T1000 (cell line): ENCODE data around the gene GAL3ST2.
"Not testable (repeated sequence)": the region's sequence is repeated elsewhere in the genome, so short reads cannot be mapped to it uniquely, and the experiment has no call there.

ENCODE experiments used
- DNase-seq: peaks from one replicate; lab custom pipeline; 2025; ENCODE audit warnings: mixed read lengths; lab: John Stamatoyannopoulos, UW

Gene GAL3ST2

GRCh38 chr2:241809383-241810306, 33.0 kb downstream of the GAL3ST2 start:
- no peak for DNase-seq

DNA sequence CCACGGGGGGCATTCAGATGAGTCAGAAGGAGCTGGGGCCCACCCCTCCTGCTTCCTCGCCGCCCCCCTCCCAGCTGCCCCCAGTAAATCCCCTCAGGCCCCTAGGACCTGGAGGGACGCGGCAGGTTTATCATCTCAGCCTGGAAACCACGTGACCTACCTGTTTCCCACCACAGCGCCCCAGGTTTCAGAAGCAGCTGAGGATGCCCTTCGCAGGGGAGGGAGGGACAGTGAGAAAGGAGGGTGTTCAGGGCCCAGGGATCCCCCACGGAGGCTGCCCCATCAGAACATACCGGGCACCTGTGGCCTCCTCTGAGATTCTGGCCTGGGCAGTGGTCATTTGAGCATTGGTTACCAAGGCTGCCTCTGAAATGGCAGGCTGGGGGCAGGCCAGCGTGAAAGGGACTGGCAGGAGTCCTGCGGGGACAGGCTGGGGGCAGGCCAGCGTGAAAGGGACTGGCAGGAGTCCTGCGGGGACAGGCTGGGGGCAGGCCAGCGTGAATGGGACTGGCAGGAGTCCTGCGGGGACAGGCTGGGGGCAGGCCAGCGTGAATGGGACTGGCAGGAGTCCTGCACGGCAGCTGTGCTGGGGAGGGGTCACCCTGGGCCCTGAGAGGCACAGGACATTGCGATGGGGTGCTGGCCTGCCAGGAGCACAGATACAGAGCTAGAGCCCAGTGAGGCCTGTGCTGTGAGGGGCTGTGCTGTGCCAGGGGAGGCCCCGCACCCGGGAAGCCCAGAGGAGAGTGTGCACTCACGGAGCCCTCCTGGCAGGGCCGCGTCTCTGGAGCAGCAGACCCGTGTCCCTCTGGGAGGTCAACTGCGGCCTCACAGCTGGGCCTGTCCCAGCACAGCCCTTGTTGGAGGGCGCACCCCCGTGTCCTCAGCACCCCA, 33.9 kb downstream of the GAL3ST2 start:
- DNase-seq, result no peak

DNA sequence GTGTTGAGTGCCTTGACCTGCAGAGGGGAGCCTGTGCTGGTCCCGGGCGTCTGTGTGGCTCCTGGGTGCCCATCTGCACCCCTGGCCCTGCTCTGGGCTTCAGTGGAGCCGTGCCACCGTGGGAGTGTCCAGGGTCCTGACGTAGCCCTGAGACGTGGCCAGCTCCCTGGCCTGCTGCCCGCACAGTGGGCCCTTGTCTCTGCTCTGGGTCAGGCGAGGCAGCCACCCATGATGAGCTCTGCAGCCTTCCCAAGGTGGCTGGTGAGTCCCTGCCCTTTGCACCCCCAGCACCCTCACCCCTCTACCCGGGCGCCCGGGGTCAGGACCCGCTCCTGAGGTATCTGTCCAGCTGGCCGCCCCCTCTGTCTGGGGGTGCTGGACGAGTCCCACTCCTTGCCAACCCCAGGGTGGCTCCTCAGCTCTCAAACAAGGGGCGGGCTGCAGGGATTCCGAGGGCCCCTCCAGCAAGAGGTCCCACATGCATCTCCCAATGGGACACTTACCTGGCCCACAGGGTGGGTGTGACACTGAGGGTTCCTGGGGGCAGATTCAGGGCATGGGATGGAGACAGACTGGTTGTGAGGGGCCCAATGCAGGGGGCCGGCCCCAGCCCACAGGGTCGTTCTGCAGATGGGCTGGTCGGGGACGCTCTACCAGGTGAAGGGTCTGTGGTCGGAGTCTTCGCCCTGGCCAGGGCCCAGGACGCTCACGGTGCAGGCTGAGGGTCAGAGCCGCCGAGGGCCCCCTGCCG, 34.8 kb downstream of the GAL3ST2 start:
- DNase-seq, result no peak

GRCh38 chr2:241811952-241812729, 35.5 kb downstream of the GAL3ST2 start:
- no peak for DNase-seq

DNA sequence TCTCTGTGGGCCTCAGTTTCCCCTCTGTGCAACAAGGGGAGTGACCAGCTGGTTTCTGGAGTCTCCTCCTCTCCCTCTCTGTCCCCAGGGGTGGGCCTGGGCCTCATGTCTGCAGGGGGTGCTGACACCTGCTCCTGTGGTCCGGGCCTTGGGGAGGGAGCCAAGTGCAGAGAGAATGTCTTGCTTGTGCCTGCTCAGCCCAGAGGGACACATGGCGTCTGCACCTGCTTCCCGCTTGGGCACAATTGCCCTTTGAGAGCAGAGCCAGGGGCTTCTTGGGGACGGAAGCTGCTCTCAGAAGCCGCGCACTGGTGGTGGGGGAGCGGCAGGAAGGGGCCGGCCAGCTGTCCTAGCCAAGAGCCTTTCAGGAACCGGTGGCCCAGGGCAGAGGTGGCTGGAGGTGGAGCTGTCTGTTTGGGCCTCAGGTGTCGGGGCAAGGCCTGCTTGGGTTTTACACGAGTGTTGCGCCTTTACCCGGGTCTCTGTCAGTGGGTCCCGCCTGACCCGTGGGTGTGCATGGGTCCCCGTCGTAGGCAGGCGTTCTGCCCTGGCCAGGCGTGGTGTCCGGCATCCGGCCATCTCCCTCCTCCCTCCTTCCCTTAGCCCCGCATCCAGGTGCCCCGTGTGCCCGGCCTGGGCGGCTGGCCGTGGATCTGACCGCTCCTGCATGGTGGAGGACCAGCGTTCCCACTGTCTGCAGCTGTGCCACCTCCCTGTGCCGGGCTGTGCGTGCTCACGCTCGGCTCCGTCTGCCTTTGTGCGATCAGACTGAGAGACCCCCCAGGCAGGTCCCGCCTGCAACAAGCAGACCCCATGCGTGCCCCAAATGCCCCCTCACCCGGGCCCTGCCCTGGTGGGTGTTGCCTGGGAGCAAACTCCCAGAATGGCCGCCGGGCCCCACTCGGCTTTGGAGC, 36.4 kb downstream of the GAL3ST2 start:
- DNase-seq, result no peak

GRCh38 chr2:241813644-241814392, 37.2 kb downstream of the GAL3ST2 start:
- DNase-seq, result no peak

GRCh38 chr2:241814393-241814642, 37.7 kb downstream of the GAL3ST2 start:
- DNase-seq, result no peak

GRCh38 chr2:241814643-241815476, 38.2 kb downstream of the GAL3ST2 start:
- no peak for DNase-seq

DNA sequence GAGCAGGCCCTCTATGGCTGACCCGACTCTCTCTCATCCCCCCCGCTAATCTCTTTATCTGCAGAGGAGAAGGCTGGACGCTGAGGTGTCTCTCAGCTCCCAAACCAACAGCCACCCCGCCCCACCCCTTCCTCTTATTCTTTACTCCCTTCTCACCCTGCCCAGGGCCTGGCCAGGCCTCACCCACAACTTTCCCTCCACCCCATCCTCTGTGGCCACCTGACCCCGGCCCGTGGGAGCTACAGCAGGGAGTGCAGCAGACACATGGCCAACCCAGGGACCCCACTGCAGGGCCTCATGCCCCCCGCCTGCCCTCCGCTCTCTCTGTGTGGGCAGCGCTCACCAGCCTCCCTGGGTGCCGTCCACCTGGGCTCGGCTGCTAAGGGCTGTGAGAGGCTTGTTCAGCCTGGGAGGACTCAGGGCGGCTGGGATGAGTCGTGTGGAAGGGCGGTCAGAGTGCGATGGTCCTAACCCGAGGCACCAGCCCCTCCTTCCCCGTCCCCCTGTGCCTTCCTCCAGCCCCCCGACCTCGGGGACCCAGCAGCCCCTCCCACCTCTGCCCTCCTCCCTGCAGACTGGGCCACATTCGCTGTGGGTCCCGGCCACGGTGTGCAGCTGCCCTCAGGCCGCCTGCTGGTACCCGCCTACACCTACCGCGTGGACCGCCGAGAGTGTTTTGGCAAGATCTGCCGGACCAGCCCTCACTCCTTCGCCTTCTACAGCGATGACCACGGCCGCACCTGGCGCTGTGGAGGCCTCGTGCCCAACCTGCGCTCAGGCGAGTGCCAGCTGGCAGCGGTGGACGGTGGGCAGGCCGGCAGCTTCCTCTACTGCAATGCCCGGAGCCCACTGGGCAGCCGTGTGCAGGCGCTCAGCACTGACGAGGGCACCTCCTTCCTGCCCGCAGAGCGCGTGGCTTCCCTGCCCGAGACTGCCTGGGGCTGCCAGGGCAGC, 39.1 kb downstream of the GAL3ST2 start:
- DNase-seq, result no peak

DNA sequence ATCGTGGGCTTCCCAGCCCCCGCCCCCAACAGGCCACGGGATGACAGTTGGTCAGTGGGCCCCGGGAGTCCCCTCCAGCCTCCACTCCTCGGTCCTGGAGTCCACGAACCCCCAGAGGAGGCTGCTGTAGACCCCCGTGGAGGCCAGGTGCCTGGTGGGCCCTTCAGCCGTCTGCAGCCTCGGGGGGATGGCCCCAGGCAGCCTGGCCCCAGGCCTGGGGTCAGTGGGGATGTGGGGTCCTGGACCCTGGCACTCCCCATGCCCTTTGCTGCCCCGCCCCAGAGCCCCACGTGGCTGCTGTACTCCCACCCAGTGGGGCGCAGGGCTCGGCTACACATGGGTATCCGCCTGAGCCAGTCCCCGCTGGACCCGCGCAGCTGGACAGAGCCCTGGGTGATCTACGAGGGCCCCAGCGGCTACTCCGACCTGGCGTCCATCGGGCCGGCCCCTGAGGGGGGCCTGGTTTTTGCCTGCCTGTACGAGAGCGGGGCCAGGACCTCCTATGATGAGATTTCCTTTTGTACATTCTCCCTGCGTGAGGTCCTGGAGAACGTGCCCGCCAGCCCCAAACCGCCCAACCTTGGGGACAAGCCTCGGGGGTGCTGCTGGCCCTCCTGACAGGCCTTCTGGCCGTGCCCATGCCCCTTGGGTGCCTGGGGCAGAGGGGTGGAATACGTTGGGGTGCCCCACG, 40.0 kb downstream of the GAL3ST2 start:
- DNase-seq, result no peak

DNA sequence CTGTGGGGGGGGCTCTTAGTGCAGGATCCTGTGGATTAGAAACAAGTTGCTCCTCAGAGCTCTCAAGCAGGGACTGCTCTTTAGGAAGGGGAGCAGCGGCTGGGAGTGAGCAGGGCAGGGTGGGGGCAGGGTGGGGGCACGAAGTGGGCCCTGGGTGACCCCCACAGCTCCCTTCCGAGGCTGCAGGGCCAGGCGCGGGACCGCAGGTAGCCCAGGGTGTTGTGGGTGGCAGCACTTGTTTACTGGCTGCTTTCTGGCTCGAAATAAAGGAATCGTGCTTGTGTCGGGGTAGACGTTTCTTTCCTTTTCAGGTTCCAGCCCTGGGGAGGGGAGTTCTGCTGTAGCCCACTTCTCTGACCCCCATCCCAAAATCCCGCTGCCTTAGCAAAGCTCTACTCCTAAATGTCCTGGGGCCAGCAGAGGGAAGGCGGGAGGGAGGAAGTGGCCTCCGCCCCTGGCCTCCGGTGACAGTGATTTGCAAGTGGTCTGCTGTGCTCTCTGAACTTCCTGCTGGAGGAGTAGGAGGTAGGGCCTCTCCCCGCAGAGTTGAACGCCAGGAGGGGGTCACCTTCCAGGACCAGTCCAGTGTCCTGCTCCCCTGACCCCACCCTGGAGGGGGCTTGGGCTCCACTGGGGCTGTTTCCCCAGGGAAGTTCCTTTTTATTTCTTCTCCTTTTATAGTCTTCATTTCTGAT, 40.7 kb downstream of the GAL3ST2 start:
- DNase-seq, result no peak

DNA sequence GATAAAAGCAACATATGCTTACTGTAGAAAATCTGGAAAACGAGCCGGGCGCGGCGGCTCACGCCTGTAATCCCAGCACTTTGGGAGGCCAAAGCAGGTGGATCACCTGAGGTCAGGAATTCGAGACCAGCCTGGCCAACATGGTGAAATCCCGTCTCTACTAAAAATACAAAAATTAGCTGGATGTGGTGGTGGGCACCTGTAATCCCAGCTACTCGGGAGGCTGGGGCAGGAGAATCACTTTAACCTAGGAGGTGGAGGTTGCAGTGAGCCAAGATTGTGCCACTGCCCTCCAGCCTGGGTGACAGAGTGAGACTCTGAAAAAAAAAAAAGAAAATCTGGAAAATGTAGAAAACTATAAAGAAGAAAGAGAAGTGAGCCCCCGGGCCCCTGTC, 41.2 kb downstream of the GAL3ST2 start:
- DNase-seq, result not testable (repeated sequence)

GRCh38 chr2:241818229-241818942, 41.8 kb downstream of the GAL3ST2 start:
- DNase-seq, result no peak

DNA sequence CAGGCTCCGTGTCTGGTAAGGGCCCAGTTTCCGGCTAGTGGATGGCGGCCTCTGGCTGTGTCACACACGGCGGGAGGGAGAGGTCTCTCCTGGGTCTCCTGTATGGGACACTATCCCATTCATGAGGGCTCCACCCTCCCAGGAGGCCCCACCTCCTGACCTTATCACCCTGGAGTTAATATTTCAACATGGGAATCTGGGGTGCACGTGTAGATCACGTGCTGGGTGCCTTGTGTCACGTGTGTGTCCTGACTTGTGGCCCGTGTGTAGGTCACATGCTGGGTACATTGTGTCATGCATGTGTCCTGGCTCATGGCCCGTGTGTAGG, 42.3 kb downstream of the GAL3ST2 start:
- no peak for DNase-seq

DNA sequence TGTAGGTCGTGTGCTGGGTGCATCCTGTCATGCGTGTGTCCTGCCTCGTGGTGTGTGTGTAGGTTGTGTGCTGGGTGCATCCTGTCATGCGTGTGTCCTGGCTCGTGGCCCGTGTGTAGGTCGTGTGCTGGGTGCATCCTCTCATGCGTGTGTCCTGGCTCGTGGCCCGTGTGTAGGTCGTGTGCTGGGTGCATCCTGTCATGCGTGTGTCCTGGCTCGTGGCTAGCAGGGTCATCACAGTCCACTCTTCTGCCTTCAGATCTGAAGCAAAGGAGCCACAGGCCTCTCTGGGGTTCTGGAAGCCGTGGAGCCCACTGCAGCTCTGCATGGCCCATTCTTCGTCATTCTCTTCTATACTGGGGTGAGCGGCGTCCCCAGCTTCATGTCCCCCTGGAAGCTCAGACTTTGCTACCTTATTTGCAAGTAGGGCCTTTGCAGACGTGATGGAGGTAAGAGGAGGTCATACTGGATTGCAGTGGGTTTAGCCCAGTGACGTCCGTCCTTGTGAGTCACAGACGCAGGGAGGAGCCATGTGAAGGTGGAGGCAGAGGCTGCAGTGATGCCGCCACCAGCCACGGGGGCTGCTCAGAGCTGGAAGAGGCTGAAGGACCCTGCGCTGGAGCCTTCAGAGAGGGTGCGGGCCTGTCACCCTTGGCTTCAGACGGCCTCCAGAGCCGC, 43.5 kb downstream of the GAL3ST2 start:
- not testable (repeated sequence) for DNase-seq
